GM23248 (cell line): ENCODE data around the gene HLCS. TPM values are rescaled to one million over a fixed set of nuclear protein-coding genes. Genes with fewer than 3 reads are reported as not detected.
A peak's percentile ranks its signal among the peaks of the same experiment; 100 is the strongest.

Experiments used
- DNase-seq: peaks from one replicate; pipeline ENCODE4 v3.0.0-alpha.2; 2015
- H2AFZ ChIP-seq: fragments of 200-600 bp; sonication (generic); 2 replicates; pipeline ENCODE4 v1.6.1; 2016; ENCODE audit warnings: antibody characterized with exemption
- H3F3A ChIP-seq: fragments of 200-600 bp; sonication (generic); 2 replicates; pipeline ENCODE4 v1.6.1; 2016; ENCODE audit warnings: mild to moderate bottlenecking, antibody characterized with exemption, mixed run types; ENCODE audit not compliant: insufficient read depth
- H3K27ac ChIP-seq: fragments of 200-600 bp; sonication (generic); 2 replicates; pipeline ENCODE4 v1.5.1; 2016; ENCODE audit warnings: mild to moderate bottlenecking
- H3K27me3 ChIP-seq: fragments of 200-600 bp; sonication (generic); replicated peaks from 2 replicates; pipeline ENCODE4 v1.6.1; 2016; ENCODE audit warnings: mild to moderate bottlenecking; ENCODE audit not compliant: insufficient read depth
- H3K36me3 ChIP-seq: fragments of 200-600 bp; sonication (generic); 2 replicates; pipeline ENCODE4 v1.6.1; 2016; ENCODE audit warnings: low read depth, mild to moderate bottlenecking
- H3K4me1 ChIP-seq: fragments of 200-600 bp; sonication (generic); 2 replicates; pipeline ENCODE4 v1.6.1; 2016; ENCODE audit warnings: mild to moderate bottlenecking; ENCODE audit not compliant: insufficient read depth
- H3K4me2 ChIP-seq: fragments of 200-600 bp; sonication (generic); one replicate; pipeline ENCODE4 v1.6.1; 2016; ENCODE audit warnings: mild to moderate bottlenecking; ENCODE audit not compliant: unreplicated experiment
- H3K4me3 ChIP-seq: fragments of 200-600 bp; sonication (generic); 2 replicates; pipeline ENCODE4 v1.5.1; 2016; ENCODE audit warnings: mild to moderate bottlenecking
- H3K79me2 ChIP-seq: fragments of 200-600 bp; sonication (generic); 2 replicates; pipeline ENCODE4 v1.6.1; 2016; ENCODE audit warnings: mild to moderate bottlenecking; ENCODE audit not compliant: insufficient read depth
- H3K9ac ChIP-seq: fragments of 200-600 bp; sonication (generic); 2 replicates; pipeline ENCODE4 v1.6.1; 2016; ENCODE audit warnings: mild to moderate bottlenecking
- H3K9me2 ChIP-seq: fragments of 200-600 bp; sonication (generic); 2 replicates; pipeline ENCODE4 v1.6.1; 2016; ENCODE audit warnings: mixed run types, mild to moderate bottlenecking, moderate library complexity; ENCODE audit not compliant: insufficient read depth
- H3K9me3 ChIP-seq: fragments of 200-600 bp; sonication (generic); one replicate; pipeline ENCODE4 v1.6.1; 2017; ENCODE audit warnings: low read depth
- H4K20me1 ChIP-seq: fragments of 200-600 bp; sonication (generic); 2 replicates; pipeline ENCODE4 v1.6.0; 2016; ENCODE audit not compliant: insufficient read depth
- EZH2 ChIP-seq: fragments of 200-600 bp; sonication (generic); IDR thresholded peaks from 2 replicates; pipeline ENCODE4 v1.6.1; 2018; ENCODE audit warnings: antibody characterized with exemption, mild to moderate bottlenecking; ENCODE audit not compliant: insufficient read depth, poor library complexity, severe bottlenecking
- EZH2phosphoT487 ChIP-seq: fragments of 200-600 bp; sonication (generic); IDR thresholded peaks from 2 replicates; pipeline ENCODE4 v1.6.1; 2018; ENCODE audit warnings: antibody characterized with exemption, moderate library complexity, mild to moderate bottlenecking, low read depth; ENCODE audit not compliant: insufficient read depth
- WGBS, 2 experiments: methylation state at CpG; one replicate each; pipeline ENCODE4 v1.1.6; 2015 to 2017; ENCODE audit warnings: low lambda C conversion rate in 2 of 2, low coverage in 1 of 2; ENCODE audit errors: missing lambda C conversion rate in 2 of 2; 5-methylcytosine and 5-hydroxymethylcytosine counted together
- in situ Hi-C: fragments of 300-500 bp; cut with MboI; formaldehyde crosslinking; loops from 2 replicates; pipeline ENCODE4 v1.15.0; 2020
- polyA plus RNA-seq: library from polyadenylated mRNA; unstranded; fragments of >200 nt; fragmentation: Nextera tagmentation; extraction: Ambion mirVana; gene quantifications from 2 replicates; pipeline ENCODE4 v1.2.1, GENCODE V29; 2016
- total RNA-seq: library from RNA; depleted of rRNA; stranded (reverse); fragments of >200 nt; shearing (Covaris generic); gene quantifications from 2 replicates; pipeline ENCODE4 v1.2.3, GENCODE V29; 2014

The HLCS gene
- total and polyA plus RNA-seq, 2 experiments from 2014 or later = 21.4 to 42.5 TPM

GRCh38 chr21:36706482-36706852, 260.0 kb downstream of the HLCS start:
- no peak for TF ChIP-seq EZH2phosphoT487
- no peak for TF ChIP-seq EZH2
- Histone ChIP-seq H3K27ac (no peak overlapping the region), H3K9me3 (no peaks in the 10 kb centered on the region), H3K27me3 (peaks cover 97% of the 10 kb centered on the region), H3K9ac (no peak overlapping the region), H3K4me1 (no peaks in the 10 kb centered on the region), H3K36me3 (no peaks in the 10 kb centered on the region), H3K79me2 (no peaks in the 10 kb centered on the region), H2AFZ (no peak overlapping the region), H3K4me3 (no peak overlapping the region), H3K4me2 (no peak overlapping the region), H3K9me2 (no peaks in the 10 kb centered on the region), H3F3A (no peaks in the 10 kb centered on the region), H4K20me1 (no peaks in the 10 kb centered on the region)
- DNase-seq = no peak
- in situ Hi-C loops = no loop called here
- 10 to 11% methylated on average over 13 of the region's 13 CpGs for WGBS, 2 experiments

GRCh38 chr21:36705679-36706481, 260.6 kb downstream of the HLCS start:
- in situ Hi-C loops = no loop called here
- no peak for TF ChIP-seq EZH2
- no peak; the same call in 1 of the 2 replicates for TF ChIP-seq EZH2phosphoT487
- H4K20me1 ChIP-seq = no peaks in the 10 kb centered on the region
- no peak overlapping the region for H3K4me2 ChIP-seq
- H2AFZ ChIP-seq = no peak overlapping the region
- no peak overlapping the region for H3K9ac ChIP-seq
- no peaks in the 10 kb centered on the region for H3F3A ChIP-seq
- no peaks in the 10 kb centered on the region for H3K9me3 ChIP-seq
- no peak for DNase-seq
- peaks cover 97% of the 10 kb centered on the region for H3K27me3 ChIP-seq
- H3K79me2 ChIP-seq = no peaks in the 10 kb centered on the region
- H3K4me1 ChIP-seq = no peaks in the 10 kb centered on the region
- H3K4me3 ChIP-seq = no peak overlapping the region
- 9 to 11% methylated on average over 22 of the region's 22 CpGs for WGBS, 2 experiments
- no peak overlapping the region for H3K27ac ChIP-seq
- H3K9me2 ChIP-seq = no peaks in the 10 kb centered on the region
- no peaks in the 10 kb centered on the region for H3K36me3 ChIP-seq

- peaks cover 97% of the 10 kb centered on the region for H3K27me3 ChIP-seq
- H3K4me2 ChIP-seq = no peak overlapping the region
These were observed 261.4 kb downstream of the HLCS start for GRCh38 chr21:36704958-36705678.

GRCh38 chr21:36704281-36704957, 262.1 kb downstream of the HLCS start:
- WGBS, 2 experiments = 5 to 10% methylated on average over 41 to 47 of the region's 49 CpGs
- no peaks in the 10 kb centered on the region for H3F3A ChIP-seq
- no peak overlapping the region for H3K9ac ChIP-seq
- H3K4me3 ChIP-seq = no peak overlapping the region
- no peak overlapping the region for H3K4me2 ChIP-seq
- H3K9me3 ChIP-seq = no peaks in the 10 kb centered on the region
- no peak for DNase-seq
- peaks cover 97% of the 10 kb centered on the region for H3K27me3 ChIP-seq
- no peak overlapping the region for H2AFZ ChIP-seq
- no peaks in the 10 kb centered on the region for H3K79me2 ChIP-seq
- TF ChIP-seq EZH2 (peak; percentile 76), EZH2phosphoT487 (no peak)
- no peak overlapping the region for H3K27ac ChIP-seq
- no peaks in the 10 kb centered on the region for H3K9me2 ChIP-seq
- no peaks in the 10 kb centered on the region for H4K20me1 ChIP-seq
- H3K36me3 ChIP-seq = no peaks in the 10 kb centered on the region
- no peaks in the 10 kb centered on the region for H3K4me1 ChIP-seq
- in situ Hi-C loops = no loop called here

More at GRCh38 chr21:36704958-36705678, 261.4 kb downstream of the HLCS start:
- H3K9ac ChIP-seq = no peak overlapping the region
- H3K27ac ChIP-seq = no peak overlapping the region
- no peaks in the 10 kb centered on the region for H3K79me2 ChIP-seq
- 4% methylated on average over 22 to 39 of the region's 39 CpGs for WGBS, 2 experiments
- no peak; the same call in 1 of the 2 replicates for TF ChIP-seq EZH2phosphoT487
- TF ChIP-seq EZH2 = peak; percentile 49
- no peak for DNase-seq
- H4K20me1 ChIP-seq = no peaks in the 10 kb centered on the region
- no peaks in the 10 kb centered on the region for H3K9me2 ChIP-seq
- in situ Hi-C loops = no loop called here
- no peaks in the 10 kb centered on the region for H3K36me3 ChIP-seq
- H3K4me3 ChIP-seq = no peak overlapping the region
- no peak overlapping the region for H2AFZ ChIP-seq
- H3K4me1 ChIP-seq = no peaks in the 10 kb centered on the region
- H3F3A ChIP-seq = no peaks in the 10 kb centered on the region
- no peaks in the 10 kb centered on the region for H3K9me3 ChIP-seq
